Tibial artery (tissue), 4 donors: ENCODE data around the gene SNTG2.

Experiments used
- DNase-seq, 2 donors: peaks; one replicate each; pipeline ENCODE4 v3.0.0-alpha.2; 2019
- H3K27ac ChIP-seq, 2 donors: fragments of 200-600 bp; sonication (generic) in 1 of 2; 1 replicate in 1 of 2; 2 replicates in 1 of 2; pipeline ENCODE4 v1.5.1; 2018 to 2019; ENCODE audit warnings: mild to moderate bottlenecking in 1 of 2
- H3K27me3 ChIP-seq, 2 donors: fragments of 200-600 bp; sonication (generic) in 1 of 2; one replicate each; pipeline versions ENCODE4 v1.5.1 to v1.6.0; 2016 to 2019
- H3K36me3 ChIP-seq, 3 donors: fragments of 200-600 bp; sonication (generic) in 2 of 3; one replicate each; pipeline ENCODE4 v1.5.1; 2016 to 2019; ENCODE audit warnings: mild to moderate bottlenecking in 2 of 3
- H3K4me1 ChIP-seq, 4 donors: fragments of 200-600 bp; sonication (generic) in 2 of 4; 1 replicate in 3 of 4; 2 replicates in 1 of 4; pipeline ENCODE4 v1.5.1; 2016 to 2019
- H3K4me3 ChIP-seq, 2 donors: fragments of 200-600 bp; sonication (generic) in 1 of 2; 1 replicate in 1 of 2; 2 replicates in 1 of 2; pipeline ENCODE4 v1.5.1; 2018 to 2019; ENCODE audit warnings: mild to moderate bottlenecking in 2 of 2
- H3K9me3 ChIP-seq, 3 donors: fragments of 200-600 bp; sonication (generic) in 1 of 3; one replicate each; pipeline ENCODE4 v1.5.1; 2016 to 2019
- intact Hi-C: fragments of 100-400 bp; cut with DNase I; formaldehyde crosslinking; loops from one replicate; pipeline ENCODE4 v1.15.0; 2023; ENCODE audit warnings: low total_unique reads
- TF ChIP-seq, protein P1 (sequence below), 2 experiments: fragments of 200-600 bp in 1 of 2; fragments of 450-650 bp in 1 of 2; IDR thresholded peaks; one replicate each; pipeline ENCODE4 v1.5.1; 2017 to 2019; ENCODE audit warnings: antibody characterized with exemption in 2 of 2, mild to moderate bottlenecking in 1 of 2, moderate library complexity in 1 of 2

The SNTG2 gene

DNA sequence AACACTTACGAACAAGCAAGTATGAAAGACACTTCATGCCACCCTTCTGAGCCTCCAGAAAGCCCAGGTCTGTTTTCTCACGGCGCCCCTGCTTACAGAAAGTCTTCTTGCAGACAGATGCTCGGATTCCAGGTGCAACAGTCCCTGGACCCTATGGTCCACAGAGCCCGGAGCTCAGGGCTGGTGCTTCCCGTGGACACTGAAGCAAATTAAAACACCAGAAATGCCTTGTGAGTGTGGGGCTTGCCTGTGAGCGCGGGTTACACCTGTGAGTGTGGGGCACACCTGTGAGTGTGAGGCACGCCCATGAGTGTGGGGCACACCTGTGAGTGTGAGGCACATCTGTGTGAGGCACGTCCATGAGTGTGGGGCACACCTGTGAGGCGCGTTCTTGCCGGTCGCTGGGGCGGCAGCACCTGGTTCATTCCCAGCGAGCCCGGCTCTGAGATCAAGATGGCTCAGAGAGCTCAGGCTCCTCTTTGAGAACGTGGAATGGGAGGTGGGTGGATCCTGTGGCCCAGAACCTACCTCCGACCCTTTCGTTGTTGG lies 257.4 kb downstream of the SNTG2 start:
- H3K36me3 ChIP-seq: no peaks in the 10 kb centered on the region
- H3K27ac ChIP-seq: no peak overlapping the region
- no peak for DNase-seq
- intact Hi-C loops: no loop called here
- TF ChIP-seq, protein P1, sequence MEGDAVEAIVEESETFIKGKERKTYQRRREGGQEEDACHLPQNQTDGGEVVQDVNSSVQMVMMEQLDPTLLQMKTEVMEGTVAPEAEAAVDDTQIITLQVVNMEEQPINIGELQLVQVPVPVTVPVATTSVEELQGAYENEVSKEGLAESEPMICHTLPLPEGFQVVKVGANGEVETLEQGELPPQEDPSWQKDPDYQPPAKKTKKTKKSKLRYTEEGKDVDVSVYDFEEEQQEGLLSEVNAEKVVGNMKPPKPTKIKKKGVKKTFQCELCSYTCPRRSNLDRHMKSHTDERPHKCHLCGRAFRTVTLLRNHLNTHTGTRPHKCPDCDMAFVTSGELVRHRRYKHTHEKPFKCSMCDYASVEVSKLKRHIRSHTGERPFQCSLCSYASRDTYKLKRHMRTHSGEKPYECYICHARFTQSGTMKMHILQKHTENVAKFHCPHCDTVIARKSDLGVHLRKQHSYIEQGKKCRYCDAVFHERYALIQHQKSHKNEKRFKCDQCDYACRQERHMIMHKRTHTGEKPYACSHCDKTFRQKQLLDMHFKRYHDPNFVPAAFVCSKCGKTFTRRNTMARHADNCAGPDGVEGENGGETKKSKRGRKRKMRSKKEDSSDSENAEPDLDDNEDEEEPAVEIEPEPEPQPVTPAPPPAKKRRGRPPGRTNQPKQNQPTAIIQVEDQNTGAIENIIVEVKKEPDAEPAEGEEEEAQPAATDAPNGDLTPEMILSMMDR (IDR thresholded peaks at IDR 0.05): no peak
- H3K4me1 ChIP-seq: no peaks in the 10 kb centered on the region
- H3K4me3 ChIP-seq: no peak overlapping the region
- no peaks in the 10 kb centered on the region for H3K9me3 ChIP-seq
- H3K27me3 ChIP-seq: no peaks in the 10 kb centered on the region

DNA sequence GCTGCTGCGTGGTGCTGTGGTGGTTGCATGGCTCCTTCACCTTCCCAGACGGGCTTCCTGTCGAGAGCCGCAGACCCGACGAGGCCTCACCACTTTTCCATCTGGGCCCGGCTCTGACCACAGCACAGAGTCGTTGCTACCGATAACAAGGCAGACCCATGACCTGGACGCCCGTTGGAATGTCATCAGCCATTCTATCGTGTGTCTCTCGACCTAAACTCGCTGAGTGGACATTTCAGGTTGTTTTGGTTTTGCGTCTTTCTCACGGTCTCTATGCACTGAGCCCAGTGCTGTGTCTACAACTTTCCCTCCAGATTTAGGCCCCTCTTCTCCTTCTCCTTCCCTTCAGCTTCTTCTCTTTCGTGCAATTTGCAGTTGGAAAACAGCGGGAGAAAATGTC lies 257.9 kb downstream of the SNTG2 start:
- H3K4me3 ChIP-seq: no peak overlapping the region
- H3K27me3 ChIP-seq: no peaks in the 10 kb centered on the region
- H3K9me3 ChIP-seq: no peaks in the 10 kb centered on the region
- no peaks in the 10 kb centered on the region for H3K4me1 ChIP-seq
- H3K36me3 ChIP-seq: no peaks in the 10 kb centered on the region
- DNase-seq: no peak
- H3K27ac ChIP-seq: no peak overlapping the region
- TF ChIP-seq, protein P1 (IDR thresholded peaks at IDR 0.05): no peak
- intact Hi-C loops: no loop called here

DNA sequence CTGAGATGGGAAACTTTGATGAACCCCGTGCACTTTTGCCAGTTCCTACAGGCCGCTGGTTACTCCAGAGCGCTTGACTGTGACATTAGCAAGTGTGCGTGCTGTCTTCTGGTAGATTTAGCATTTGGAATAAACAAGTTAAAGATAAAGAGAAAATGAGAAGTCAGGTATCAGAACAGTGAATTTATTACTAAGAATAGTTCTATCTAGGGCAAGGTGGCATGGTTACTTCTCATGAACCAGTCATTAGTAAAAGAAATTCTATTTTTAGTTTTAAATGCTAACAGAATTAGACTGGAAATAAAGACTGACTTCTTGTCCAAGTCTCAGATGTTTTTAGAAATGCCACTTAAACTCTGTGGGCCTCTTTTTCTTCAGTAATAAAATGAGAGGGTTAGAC lies 258.6 kb downstream of the SNTG2 start:
- no peak overlapping the region for H3K27ac ChIP-seq
- no peak for DNase-seq
- TF ChIP-seq, protein P1 (IDR thresholded peaks at IDR 0.05): no peak
- H3K36me3 ChIP-seq: no peaks in the 10 kb centered on the region
- no peaks in the 10 kb centered on the region for H3K4me1 ChIP-seq
- intact Hi-C loops: no loop called here
- H3K9me3 ChIP-seq: peaks cover 0 to 6% (median 2%) of the 10 kb centered on the region in 3 donors
- H3K4me3 ChIP-seq: no peak overlapping the region
- no peaks in the 10 kb centered on the region for H3K27me3 ChIP-seq

DNA sequence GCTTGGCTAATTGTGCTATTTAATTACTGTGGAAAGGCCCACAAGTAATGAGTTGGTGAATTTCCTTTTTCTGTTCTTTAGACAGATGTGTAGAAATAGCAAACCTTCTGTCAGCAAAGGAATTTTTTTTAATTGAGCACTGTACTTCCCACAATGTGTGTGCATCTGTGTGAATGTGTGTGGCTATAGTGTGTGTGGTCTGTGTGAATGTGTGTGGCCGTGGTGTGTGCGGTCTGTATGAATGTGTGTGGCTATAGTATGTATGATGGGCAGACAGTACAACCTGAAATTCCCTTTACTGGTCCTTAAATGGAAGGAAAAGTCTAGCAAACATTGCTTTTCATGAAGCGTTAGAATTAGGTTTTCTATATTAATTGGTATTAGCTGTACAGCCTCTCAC lies 259.1 kb downstream of the SNTG2 start:
- DNase-seq: no peak
- intact Hi-C loops: no loop called here
- Histone ChIP-seq H3K27me3 (no peaks in the 10 kb centered on the region), H3K4me1 (no peaks in the 10 kb centered on the region), H3K36me3 (no peaks in the 10 kb centered on the region), H3K27ac (no peak overlapping the region), H3K9me3 (peaks cover 2 to 6% (median 3%) of the 10 kb centered on the region in 3 donors), H3K4me3 (no peak overlapping the region)
- TF ChIP-seq, protein P1 (IDR thresholded peaks at IDR 0.05): no peak

GRCh38 chr2:1210352-1210751 lies 259.7 kb downstream of the SNTG2 start:
- peaks cover 2 to 6% (median 4%) of the 10 kb centered on the region in 3 donors for H3K9me3 ChIP-seq
- H3K27ac ChIP-seq: no peak overlapping the region
- no peaks in the 10 kb centered on the region for H3K36me3 ChIP-seq
- no peak for DNase-seq
- H3K4me1 ChIP-seq: no peaks in the 10 kb centered on the region
- intact Hi-C loops: no loop called here
- TF ChIP-seq, protein P1 (IDR thresholded peaks at IDR 0.05): no peak
- H3K4me3 ChIP-seq: no peak overlapping the region
- no peaks in the 10 kb centered on the region for H3K27me3 ChIP-seq
